DOHH2 (cell line): ENCODE measurements around the gene SLBP.

ENCODE experiments used
- CTCF ChIP-seq: fragments of 200-600 bp; sonication (generic); IDR thresholded peaks from one replicate; pipeline ENCODE4 v1.5.1; 2014; ENCODE audit warnings: antibody characterized with exemption, mild to moderate bottlenecking, low read depth, low read length; ENCODE audit not compliant: poor library complexity, severe bottlenecking
- EZH2phosphoT487 ChIP-seq: fragments of 200-600 bp; sonication (generic); IDR thresholded peaks from 2 replicates; pipeline ENCODE4 v1.6.1; 2017; ENCODE audit warnings: borderline replicate concordance, mild to moderate bottlenecking, antibody characterized with exemption, low read length, moderate library complexity, mixed read lengths

- TF ChIP-seq CTCF (no peak), EZH2phosphoT487 (no peak)
Measured at GRCh38 chr4:1678244-1678643, 33.9 kb downstream of the SLBP start.
